SK-N-SH (cell line): ENCODE data around the gene HMGXB4.
A peak's percentile ranks its signal among the peaks of the same experiment; 100 is the strongest.

ENCODE experiments used
- FOSL2 ChIP-seq: IDR thresholded peaks from 2 replicates; pipeline ENCODE4 v1.4.0; 2012; ENCODE audit warnings: low read depth, mild to moderate bottlenecking, moderate library complexity, borderline replicate concordance
- FOXM1 ChIP-seq: IDR thresholded peaks from 2 replicates; pipeline ENCODE4 v1.4.0; 2012; ENCODE audit warnings: low read depth, mild to moderate bottlenecking
- GATA2 ChIP-seq: sonication (generic); formaldehyde crosslinking; IDR thresholded peaks from 2 replicates; pipeline ENCODE4 v1.5.0; 2020; ENCODE audit warnings: mild to moderate bottlenecking, missing genetic modification reagents
- NFIC ChIP-seq: IDR thresholded peaks from 2 replicates; pipeline ENCODE4 v1.4.0; 2012; ENCODE audit warnings: borderline replicate concordance
- NRF1 ChIP-seq: IDR thresholded peaks from 2 replicates; pipeline ENCODE4 v1.6.1; 2012; ENCODE audit warnings: low read depth, mild to moderate bottlenecking, low read length
- POLR2AphosphoS5 ChIP-seq: IDR thresholded peaks from 2 replicates; pipeline ENCODE4 v1.6.1; 2012; ENCODE audit warnings: low read depth, low read length
- SIN3A ChIP-seq: IDR thresholded peaks from 2 replicates; pipeline ENCODE4 v1.6.1; 2012; ENCODE audit warnings: low read depth, mild to moderate bottlenecking, low read length, moderate library complexity, borderline replicate concordance
- TAF1 ChIP-seq: IDR thresholded peaks from 2 replicates; pipeline ENCODE4 v1.6.1; 2012; ENCODE audit warnings: low read depth, mild to moderate bottlenecking, low read length, moderate library complexity, borderline replicate concordance
- TEAD4 ChIP-seq: IDR thresholded peaks from 2 replicates; pipeline ENCODE4 v1.4.0; 2012; ENCODE audit warnings: mild to moderate bottlenecking, borderline replicate concordance; ENCODE audit not compliant: insufficient read depth
- YY1 ChIP-seq: IDR thresholded peaks from 2 replicates; pipeline ENCODE4 v1.4.0; 2012; ENCODE audit warnings: low read depth, mild to moderate bottlenecking
- TF ChIP-seq, protein P1 (sequence below): fragments of 200-600 bp; sonication (generic); IDR thresholded peaks from 2 replicates; pipeline ENCODE4 v1.6.1; 2017; ENCODE audit warnings: antibody characterized with exemption, mild to moderate bottlenecking, moderate library complexity
- TF ChIP-seq, protein P2 (sequence below): IDR thresholded peaks from 2 replicates; pipeline ENCODE4 v1.4.0; 2012; ENCODE audit warnings: low read depth

DNA sequence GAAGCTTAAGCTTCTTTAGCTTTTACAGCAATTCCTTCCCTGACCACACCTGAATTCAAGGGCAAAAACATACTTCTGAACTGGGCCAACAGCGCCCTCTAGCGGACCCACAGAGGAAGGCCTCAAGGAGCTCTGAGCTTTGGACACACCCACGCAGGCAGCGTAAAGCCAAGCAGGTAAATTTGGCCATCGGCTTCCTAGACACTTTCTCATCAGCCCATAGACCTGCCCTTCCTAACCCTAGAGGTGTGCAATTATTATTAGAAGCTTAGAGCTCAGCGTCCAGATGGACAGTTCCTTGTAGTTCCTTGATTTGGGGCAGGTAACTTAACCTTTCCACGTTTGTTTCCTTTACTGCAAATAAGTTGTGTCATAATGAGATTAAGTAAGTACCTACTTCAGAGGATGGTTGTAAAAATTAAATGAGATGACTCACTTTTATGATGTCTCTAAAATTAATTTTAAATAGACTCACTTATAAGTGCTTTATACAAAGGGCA lies 25.7 kb upstream of the HMGXB4 start:
- no peak for TF ChIP-seq YY1
- TF ChIP-seq GATA2 (CRISPR knock-in tag), result no peak
- no peak for TF ChIP-seq FOSL2
- TF ChIP-seq, protein P1, sequence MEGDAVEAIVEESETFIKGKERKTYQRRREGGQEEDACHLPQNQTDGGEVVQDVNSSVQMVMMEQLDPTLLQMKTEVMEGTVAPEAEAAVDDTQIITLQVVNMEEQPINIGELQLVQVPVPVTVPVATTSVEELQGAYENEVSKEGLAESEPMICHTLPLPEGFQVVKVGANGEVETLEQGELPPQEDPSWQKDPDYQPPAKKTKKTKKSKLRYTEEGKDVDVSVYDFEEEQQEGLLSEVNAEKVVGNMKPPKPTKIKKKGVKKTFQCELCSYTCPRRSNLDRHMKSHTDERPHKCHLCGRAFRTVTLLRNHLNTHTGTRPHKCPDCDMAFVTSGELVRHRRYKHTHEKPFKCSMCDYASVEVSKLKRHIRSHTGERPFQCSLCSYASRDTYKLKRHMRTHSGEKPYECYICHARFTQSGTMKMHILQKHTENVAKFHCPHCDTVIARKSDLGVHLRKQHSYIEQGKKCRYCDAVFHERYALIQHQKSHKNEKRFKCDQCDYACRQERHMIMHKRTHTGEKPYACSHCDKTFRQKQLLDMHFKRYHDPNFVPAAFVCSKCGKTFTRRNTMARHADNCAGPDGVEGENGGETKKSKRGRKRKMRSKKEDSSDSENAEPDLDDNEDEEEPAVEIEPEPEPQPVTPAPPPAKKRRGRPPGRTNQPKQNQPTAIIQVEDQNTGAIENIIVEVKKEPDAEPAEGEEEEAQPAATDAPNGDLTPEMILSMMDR, result peak; percentile 95
- TF ChIP-seq NFIC, result no peak
- TF ChIP-seq FOXM1, result no peak
- TF ChIP-seq, protein P2, sequence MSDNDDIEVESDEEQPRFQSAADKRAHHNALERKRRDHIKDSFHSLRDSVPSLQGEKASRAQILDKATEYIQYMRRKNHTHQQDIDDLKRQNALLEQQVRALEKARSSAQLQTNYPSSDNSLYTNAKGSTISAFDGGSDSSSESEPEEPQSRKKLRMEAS, result no peak
- TF ChIP-seq NRF1, result no peak
- TF ChIP-seq POLR2AphosphoS5, result no peak
- no peak for TF ChIP-seq TAF1
- no peak for TF ChIP-seq TEAD4
- no peak for TF ChIP-seq SIN3A
